H9 (cell line): ENCODE data around the gene ENOX2. TPM values are rescaled to one million over a fixed set of nuclear protein-coding genes. Genes with fewer than 3 reads are reported as not detected.

Source experiments
- DNase-seq: peaks from one replicate; pipeline ENCODE4 v3.0.0-alpha.2; 2017
- H2AFZ ChIP-seq: one replicate; pipeline ENCODE4 v1.6.1; 2013; ENCODE audit warnings: mild to moderate bottlenecking, low read length, control low read depth, moderate library complexity
- H2AK5ac ChIP-seq: 2 replicates; pipeline ENCODE4 v1.6.1; 2013; ENCODE audit warnings: low read length, control low read depth, mixed read lengths; ENCODE audit not compliant: insufficient read length
- H2BK120ac ChIP-seq: one replicate; pipeline ENCODE4 v1.6.1; 2013; ENCODE audit warnings: low read depth, mild to moderate bottlenecking, low read length, control low read depth, inconsistent platforms; ENCODE audit not compliant: poor library complexity, severe bottlenecking
- H2BK12ac ChIP-seq: 2 replicates; pipeline ENCODE4 v1.6.1; 2013; ENCODE audit warnings: low read length, control low read depth, mixed read lengths, low read depth; ENCODE audit not compliant: insufficient read length
- H2BK15ac ChIP-seq: 2 replicates; pipeline ENCODE4 v1.6.1; 2013; ENCODE audit warnings: low read depth, low read length, control low read depth
- H2BK20ac ChIP-seq: one replicate; pipeline ENCODE4 v1.6.1; 2013; ENCODE audit warnings: low read depth, mild to moderate bottlenecking, low read length, control low read depth, inconsistent platforms; ENCODE audit not compliant: poor library complexity, severe bottlenecking
- H2BK5ac ChIP-seq: 2 replicates; pipeline ENCODE4 v1.6.1; 2013; ENCODE audit warnings: low read length, control low read depth, mixed read lengths; ENCODE audit not compliant: insufficient read length
- H3K14ac ChIP-seq: 2 replicates; pipeline ENCODE4 v1.6.1; 2013; ENCODE audit warnings: low read length, control low read depth; ENCODE audit not compliant: insufficient read depth
- H3K18ac ChIP-seq: 2 replicates; pipeline ENCODE4 v1.6.1; 2013; ENCODE audit warnings: low read depth, mild to moderate bottlenecking, mixed read lengths, low read length, control low read depth; ENCODE audit not compliant: insufficient read length
- H3K23ac ChIP-seq: 2 replicates; pipeline ENCODE4 v1.6.1; 2013; ENCODE audit warnings: low read length, control low read depth, mixed read lengths, low read depth; ENCODE audit not compliant: insufficient read length
- H3K23me2 ChIP-seq: 2 replicates; pipeline ENCODE4 v1.6.1; 2013; ENCODE audit warnings: low read depth, mild to moderate bottlenecking, mixed read lengths, low read length, control low read depth; ENCODE audit not compliant: insufficient read length, poor library complexity, severe bottlenecking
- H3K27ac ChIP-seq: 2 replicates; pipeline ENCODE4 v1.5.1; 2013; ENCODE audit warnings: low read length, control low read depth, mixed read lengths, low read depth; ENCODE audit not compliant: insufficient read length
- H3K27me3 ChIP-seq: 2 replicates; pipeline ENCODE4 v1.6.1; 2013; ENCODE audit warnings: low read length, control low read depth, inconsistent platforms; ENCODE audit not compliant: insufficient read depth
- H3K4ac ChIP-seq: 2 replicates; pipeline ENCODE4 v1.6.1; 2013; ENCODE audit warnings: low read depth, mild to moderate bottlenecking, control low read depth, inconsistent platforms, low read length, moderate library complexity
- H3K4me1 ChIP-seq: 2 replicates; pipeline ENCODE4 v1.6.1; 2013; ENCODE audit warnings: low read length, control low read depth, inconsistent platforms; ENCODE audit not compliant: insufficient read depth
- H3K4me2 ChIP-seq: 2 replicates; pipeline ENCODE4 v1.6.1; 2013; ENCODE audit warnings: low read length, control low read depth, mixed read lengths; ENCODE audit not compliant: insufficient read length, insufficient read depth
- H3K56ac ChIP-seq: 2 replicates; pipeline ENCODE4 v1.6.1; 2013; ENCODE audit warnings: low read depth, mild to moderate bottlenecking, mixed read lengths, low read length, control low read depth; ENCODE audit not compliant: insufficient read length
- H3K79me1 ChIP-seq: 2 replicates; pipeline ENCODE4 v1.6.1; 2013; ENCODE audit warnings: low read depth, mild to moderate bottlenecking, moderate library complexity, low read length, control low read depth, inconsistent platforms; ENCODE audit not compliant: insufficient read depth, poor library complexity, severe bottlenecking
- H3K79me2 ChIP-seq: 2 replicates; pipeline ENCODE4 v1.6.1; 2013; ENCODE audit warnings: low read length, control low read depth, inconsistent platforms; ENCODE audit not compliant: insufficient read depth
- H3K9ac ChIP-seq: 2 replicates; pipeline ENCODE4 v1.6.1; 2013; ENCODE audit warnings: low read length, control low read depth, mixed read lengths; ENCODE audit not compliant: insufficient read length; ENCODE audit errors: extremely low read depth
- H3K9me3 ChIP-seq: one replicate; pipeline ENCODE4 v1.6.1; 2013; ENCODE audit warnings: low read depth, low read length, inconsistent platforms; ENCODE audit not compliant: control insufficient read depth
- H3T11ph ChIP-seq: one replicate; pipeline ENCODE4 v1.6.1; 2013; ENCODE audit warnings: mild to moderate bottlenecking, low read length, control low read depth, inconsistent platforms
- H4K20me1 ChIP-seq: one replicate; pipeline ENCODE4 v1.6.1; 2013; ENCODE audit not compliant: control insufficient read depth, insufficient read length, insufficient read depth
- H4K5ac ChIP-seq: 2 replicates; pipeline ENCODE4 v1.6.1; 2013; ENCODE audit warnings: low read depth, mild to moderate bottlenecking, mixed read lengths, low read length, control low read depth; ENCODE audit not compliant: insufficient read length
- H4K8ac ChIP-seq: replicated peaks from 2 replicates; pipeline ENCODE4 v1.6.1; 2013; ENCODE audit warnings: low read length, control low read depth, mixed read lengths, low read depth; ENCODE audit not compliant: insufficient read length
- H4K91ac ChIP-seq: 2 replicates; pipeline ENCODE4 v1.6.1; 2013; ENCODE audit warnings: low read depth, mild to moderate bottlenecking, moderate library complexity, mixed read lengths, low read length, control low read depth; ENCODE audit not compliant: insufficient read length
- H3K27ac Mint-ChIP-seq, 3 experiments: 2 replicates in 2 of 3; 3 replicates in 1 of 3; pipeline ENCODE4 v1.8.0; 2020 to 2021; ENCODE audit warnings: mixed read lengths in 3 of 3, mild to moderate bottlenecking in 1 of 3, moderate library complexity in 1 of 3
- H3K27me3 Mint-ChIP-seq: 2 replicates; pipeline ENCODE4 v1.8.0; 2021; ENCODE audit warnings: low read depth, mild to moderate bottlenecking, moderate library complexity, mixed read lengths
- H3K36me3 Mint-ChIP-seq, 3 experiments: 2 replicates in 2 of 3; 3 replicates in 1 of 3; pipeline ENCODE4 v1.8.0; 2020 to 2021; ENCODE audit warnings: low read depth in 3 of 3, mixed read lengths in 3 of 3; ENCODE audit not compliant: insufficient read depth in 1 of 3
- H3K4me1 Mint-ChIP-seq, 2 experiments: 2 replicates each; pipeline ENCODE4 v1.8.0; 2020; ENCODE audit warnings: mixed read lengths in 2 of 2
- H3K4me3 Mint-ChIP-seq, 2 experiments: 2 replicates in 1 of 2; 3 replicates in 1 of 2; pipeline ENCODE4 v1.8.0; 2020 to 2021; ENCODE audit warnings: mild to moderate bottlenecking in 2 of 2, mixed read lengths in 2 of 2, moderate library complexity in 1 of 2
- H3K9me3 Mint-ChIP-seq, 2 experiments: 2 replicates in 1 of 2; 3 replicates in 1 of 2; pipeline ENCODE4 v1.8.0; 2020; ENCODE audit warnings: mild to moderate bottlenecking in 2 of 2, mixed read lengths in 2 of 2, moderate library complexity in 1 of 2
- CTCF ChIP-seq: fragments of 200-600 bp; sonication (generic); conservative IDR thresholded peaks from 3 replicates; pipeline ENCODE4 v1.8.0; 2021; ENCODE audit warnings: antibody characterized with exemption, mild to moderate bottlenecking
- WGBS: extraction: QIAGEN DNeasy Blood & Tissue Kit; methylation state at CpG from one replicate; pipeline ENCODE4 v1.1.7; 2013; ENCODE audit warnings: missing lambda C conversion rate, low lambda C conversion rate, mixed read lengths; ENCODE audit not compliant: insufficient read length; ENCODE audit errors: extremely low coverage; 5-methylcytosine and 5-hydroxymethylcytosine counted together
- total RNA-seq: library from RNA; stranded (reverse); gene quantifications from 2 replicates; pipeline ENCODE4 v1.2.1, GENCODE V29; 2021

ENOX2 gene
- total RNA-seq, 1 experiment from 2014 or later, result 17.7 TPM

GRCh38 chrX:130887376-130887775, 15.6 kb downstream of the ENOX2 start:
- no CpG with 5 or more reads among the region's 6 CpGs for WGBS
- H3K56ac ChIP-seq, result no peak overlapping the region
- H3K18ac ChIP-seq, result no peak overlapping the region
- no peak overlapping the region for H4K5ac ChIP-seq
- no peak overlapping the region for H2AFZ ChIP-seq
- no peaks in the 10 kb centered on the region for H3K23me2 ChIP-seq
- no peak overlapping the region for H2BK20ac ChIP-seq
- no peak overlapping the region for H3K9ac ChIP-seq
- no peak overlapping the region for H3K4me2 ChIP-seq
- H3K27me3 ChIP-seq, result no peaks in the 10 kb centered on the region
- H2BK12ac ChIP-seq, result no peak overlapping the region
- H4K20me1 ChIP-seq, result no peaks in the 10 kb centered on the region
- Mint-ChIP-seq H3K27me3 (no peaks in the 10 kb centered on the region), H3K27ac (no peak overlapping the region), H3K9me3 (no peaks in the 10 kb centered on the region), H3K4me1 (peaks cover 7 to 24% of the 10 kb centered on the region in 2 experiments), H3K4me3 (no peak overlapping the region), H3K36me3 (no peaks in the 10 kb centered on the region)
- H3K9me3 ChIP-seq, result no peaks in the 10 kb centered on the region
- no peak overlapping the region for H2AK5ac ChIP-seq
- H3K4me1 ChIP-seq, result no peaks in the 10 kb centered on the region
- no peak overlapping the region for H4K91ac ChIP-seq
- H3K23ac ChIP-seq, result no peak overlapping the region
- no peaks in the 10 kb centered on the region for H3K79me1 ChIP-seq
- no peak overlapping the region for H2BK15ac ChIP-seq
- no peak overlapping the region for H4K8ac ChIP-seq
- no peak overlapping the region for H3K4ac ChIP-seq
- H3K79me2 ChIP-seq, result no peaks in the 10 kb centered on the region
- no peak overlapping the region for H2BK120ac ChIP-seq
- TF ChIP-seq CTCF, result no peak
- H2BK5ac ChIP-seq, result no peak overlapping the region
- DNase-seq, result no peak
- H3K27ac ChIP-seq, result no peak overlapping the region
- no peak overlapping the region for H3T11ph ChIP-seq
- H3K14ac ChIP-seq, result no peak overlapping the region
